Mucosa of rectum (tissue), 2 donors: Measurements from ENCODE around the gene SUMO4.
"Not testable (repeated sequence)": the region's sequence is repeated elsewhere in the genome, so short reads cannot be mapped to it uniquely, and the experiment has no call there.

Experiments used
- H3K27ac ChIP-seq, 2 donors: one replicate each; pipeline ENCODE4 v1.7.0; 2013; ENCODE audit warnings: inconsistent platforms in 2 of 2, low read depth in 2 of 2, low read length in 2 of 2
- H3K27me3 ChIP-seq, 2 donors: one replicate each; pipeline ENCODE4 v1.7.0; 2013; ENCODE audit warnings: low read length in 2 of 2; ENCODE audit not compliant: control insufficient read depth in 2 of 2, insufficient read depth in 2 of 2
- H3K36me3 ChIP-seq, 2 donors: one replicate each; pipeline ENCODE4 v1.7.0; 2013; ENCODE audit warnings: low read length in 2 of 2; ENCODE audit not compliant: control insufficient read depth in 2 of 2, insufficient read depth in 2 of 2
- H3K4me1 ChIP-seq, 2 donors: one replicate each; pipeline ENCODE4 v1.7.0; 2013; ENCODE audit warnings: low read length in 2 of 2, mild to moderate bottlenecking in 1 of 2; ENCODE audit not compliant: control insufficient read depth in 2 of 2, insufficient read depth in 2 of 2
- H3K4me3 ChIP-seq, 2 donors: one replicate each; pipeline ENCODE4 v1.7.0; 2013; ENCODE audit warnings: low read length in 2 of 2
- H3K9ac ChIP-seq, 2 donors: one replicate each; pipeline ENCODE4 v1.7.0; 2013; ENCODE audit warnings: low read length in 2 of 2, low read depth in 1 of 2, mild to moderate bottlenecking in 1 of 2
- H3K9me3 ChIP-seq, 2 donors: one replicate each; pipeline ENCODE4 v1.7.0; 2013; ENCODE audit warnings: low read length in 2 of 2; ENCODE audit not compliant: control insufficient read depth in 2 of 2
- donor health status: healthy.
- donor health status: Normal muscosa, but diverticular disease.

SUMO4 gene

DNA sequence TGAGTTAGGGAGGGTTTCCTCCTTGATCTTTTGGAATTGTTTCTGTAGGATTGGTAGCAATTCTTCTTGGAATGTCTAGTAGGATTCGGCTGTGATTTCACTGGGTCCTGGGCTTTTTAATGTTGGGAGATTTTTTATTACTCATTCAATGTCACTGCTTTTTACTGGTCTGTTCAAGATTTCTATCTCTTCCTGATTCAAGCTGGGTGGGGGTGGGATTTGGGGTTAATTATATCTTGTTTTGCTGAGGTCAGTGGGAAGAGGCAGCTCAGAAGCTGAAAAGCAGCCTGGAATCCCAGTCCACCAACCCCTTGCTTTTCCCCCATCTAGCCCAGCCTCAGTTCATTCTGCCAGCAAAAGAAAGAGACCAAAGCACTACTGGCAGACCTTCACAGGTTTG lies 39.6 kb downstream of the SUMO4 start:
- Histone ChIP-seq H3K27me3 (no peaks in the 10 kb centered on the region), H3K4me1 (no peaks in the 10 kb centered on the region), H3K9ac (no peak overlapping the region), H3K27ac (no peak overlapping the region), H3K36me3 (no peaks in the 10 kb centered on the region), H3K9me3 (no peaks in the 10 kb centered on the region), H3K4me3 (no peak overlapping the region)

- Histone ChIP-seq H3K27ac (no peak overlapping the region), H3K4me3 (no peak overlapping the region), H3K4me1 (no peaks in the 10 kb centered on the region), H3K27me3 (no peaks in the 10 kb centered on the region), H3K36me3 (no peaks in the 10 kb centered on the region), H3K9ac (no peak overlapping the region), H3K9me3 (no peaks in the 10 kb centered on the region)
These were observed 40.9 kb downstream of the SUMO4 start for GRCh38 chr6:149440735-149441671.

GRCh38 chr6:149441740-149442139 lies 41.7 kb downstream of the SUMO4 start:
- Histone ChIP-seq H3K4me3 (no peak overlapping the region), H3K36me3 (no peaks in the 10 kb centered on the region), H3K9me3 (no peaks in the 10 kb centered on the region), H3K27ac (no peak overlapping the region), H3K4me1 (no peaks in the 10 kb centered on the region), H3K27me3 (no peaks in the 10 kb centered on the region), H3K9ac (no peak overlapping the region)

DNA sequence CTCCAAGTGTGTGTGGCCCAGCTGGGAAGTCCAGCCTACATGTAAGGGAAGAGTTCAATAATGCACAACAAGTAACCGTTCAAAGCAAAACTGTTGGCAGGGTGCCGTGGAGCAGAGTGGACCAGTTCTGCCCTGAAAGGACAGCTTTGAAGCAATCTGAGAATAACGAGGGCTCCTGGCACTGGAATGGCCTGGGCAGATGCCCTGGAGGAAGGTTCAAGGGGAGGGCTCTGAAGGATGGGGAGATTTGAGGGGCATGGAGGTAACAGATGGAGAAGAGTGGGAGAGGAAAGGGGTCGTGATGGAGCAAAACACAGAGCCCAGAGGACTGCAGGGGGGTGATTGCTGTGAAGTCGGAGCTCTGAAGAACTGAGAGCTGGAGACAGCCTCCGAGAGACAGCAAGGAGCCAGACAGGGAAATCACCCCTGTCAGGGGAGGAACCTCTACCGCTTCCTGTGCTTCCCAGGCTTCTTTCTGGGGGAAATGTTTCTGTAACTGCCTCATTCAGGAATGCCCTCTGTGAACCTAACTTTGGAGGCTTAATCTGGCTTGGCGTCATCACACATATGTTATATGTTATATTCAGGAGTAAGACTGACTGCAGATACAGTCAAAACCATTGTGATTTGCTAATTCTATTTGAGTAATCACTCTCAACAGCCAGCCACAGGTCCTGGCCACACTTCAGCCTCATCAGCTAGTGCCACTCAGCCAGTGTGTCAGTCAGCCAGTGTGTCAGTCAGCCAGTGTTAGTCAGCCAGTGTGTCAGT lies 43.5 kb downstream of the SUMO4 start:
- Histone ChIP-seq H3K4me1 (no peaks in the 10 kb centered on the region), H3K4me3 (no peak overlapping the region), H3K27me3 (no peaks in the 10 kb centered on the region), H3K9ac (no peak overlapping the region), H3K9me3 (no peaks in the 10 kb centered on the region), H3K36me3 (peaks cover 0 to 2% of the 10 kb centered on the region in 2 donors), H3K27ac (no peak overlapping the region)

DNA sequence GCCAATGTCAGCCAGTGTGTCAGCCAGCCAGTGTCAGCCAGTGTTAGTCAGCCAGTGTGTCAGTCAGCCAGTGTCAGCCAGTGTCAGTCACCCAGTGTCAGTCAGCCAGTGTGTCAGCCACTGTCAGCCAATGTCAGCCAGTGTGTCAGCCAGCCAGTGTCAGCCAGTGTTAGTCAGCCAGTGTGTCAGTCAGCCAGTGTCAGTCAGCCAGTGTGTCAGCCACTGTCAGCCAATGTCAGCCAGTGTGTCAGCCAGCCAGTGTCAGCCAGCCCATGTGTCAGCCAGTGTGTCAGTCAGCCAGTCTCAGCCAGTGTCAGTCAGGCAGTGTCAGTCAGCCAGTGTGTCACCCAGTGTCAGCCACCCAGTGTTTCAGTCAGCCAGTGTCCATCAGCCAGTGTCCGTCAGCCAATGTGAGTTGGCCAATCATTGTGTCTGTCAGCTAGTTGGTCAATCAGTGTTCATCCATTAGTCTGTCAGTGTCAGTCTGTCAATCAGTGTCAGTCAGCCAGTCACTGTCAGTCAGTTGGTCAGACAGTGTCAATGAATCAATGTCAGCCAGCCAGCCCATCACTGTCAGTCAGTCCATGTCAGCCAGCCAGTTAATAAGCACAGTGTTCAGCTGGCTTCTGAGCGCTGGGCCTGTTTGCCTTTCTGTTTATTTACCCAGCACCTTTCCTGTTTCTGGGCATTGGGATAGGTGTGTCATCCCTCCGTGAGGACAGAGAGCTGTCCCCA lies 44.5 kb downstream of the SUMO4 start:
- H3K4me3 ChIP-seq, H3K27ac ChIP-seq, H3K4me1 ChIP-seq, H3K27me3 ChIP-seq, H3K9ac ChIP-seq, H3K36me3 ChIP-seq, H3K9me3 ChIP-seq: not testable (repeated sequence)

- Histone ChIP-seq H3K9ac (no peak overlapping the region), H3K4me1 (peaks cover 3 to 4% of the 10 kb centered on the region in 2 donors), H3K4me3 (no peak overlapping the region), H3K9me3 (no peaks in the 10 kb centered on the region), H3K36me3 (peaks cover 0 to 5% of the 10 kb centered on the region in 2 donors), H3K27me3 (no peaks in the 10 kb centered on the region), H3K27ac (no peak overlapping the region)
These were observed 45.0 kb downstream of the SUMO4 start for GRCh38 chr6:149445095-149445466.

DNA sequence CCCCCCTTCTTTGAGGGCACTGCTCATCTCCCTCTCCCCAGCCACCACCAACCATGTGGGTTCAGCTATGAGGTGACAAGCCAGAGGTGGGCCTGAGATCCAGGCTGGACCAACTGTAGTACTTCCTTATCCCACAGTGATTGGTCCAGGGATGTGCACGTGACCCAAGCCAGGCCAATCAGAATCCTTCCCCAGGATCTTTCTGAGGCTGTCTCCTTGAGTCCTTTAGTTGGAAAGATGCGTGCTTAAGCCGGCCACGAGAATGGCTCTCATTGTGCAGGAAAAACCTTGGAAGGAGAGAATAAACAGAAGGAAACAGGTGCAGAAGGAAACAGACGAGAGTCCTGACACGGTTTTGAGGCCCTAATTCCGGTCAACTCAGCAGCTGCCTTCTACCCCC lies 45.5 kb downstream of the SUMO4 start:
- H3K27ac ChIP-seq, result no peak overlapping the region
- no peak overlapping the region for H3K4me3 ChIP-seq
- no peaks in the 10 kb centered on the region for H3K27me3 ChIP-seq
- H3K9me3 ChIP-seq, result no peaks in the 10 kb centered on the region
- peaks cover 0 to 5% of the 10 kb centered on the region in 2 donors for H3K36me3 ChIP-seq
- H3K4me1 ChIP-seq, result peaks cover 8 to 9% of the 10 kb centered on the region in 2 donors
- no peak overlapping the region for H3K9ac ChIP-seq

GRCh38 chr6:149446791-149447376 lies 46.8 kb downstream of the SUMO4 start:
- peaks cover 0 to 5% of the 10 kb centered on the region in 2 donors for H3K36me3 ChIP-seq
- H3K27ac ChIP-seq, result no peak overlapping the region
- H3K9ac ChIP-seq, result no peak overlapping the region
- H3K9me3 ChIP-seq, result no peaks in the 10 kb centered on the region
- no peaks in the 10 kb centered on the region for H3K27me3 ChIP-seq
- peaks cover 13 to 15% of the 10 kb centered on the region in 2 donors for H3K4me1 ChIP-seq
- H3K4me3 ChIP-seq, result no peak overlapping the region

GRCh38 chr6:149448821-149449453 lies 48.9 kb downstream of the SUMO4 start:
- peaks cover 25 to 35% of the 10 kb centered on the region in 2 donors for H3K4me1 ChIP-seq
- no peak overlapping the region for H3K27ac ChIP-seq
- no peaks in the 10 kb centered on the region for H3K9me3 ChIP-seq
- H3K36me3 ChIP-seq, result peaks cover 0 to 5% of the 10 kb centered on the region in 2 donors
- no peak overlapping the region for H3K9ac ChIP-seq
- H3K27me3 ChIP-seq, result no peaks in the 10 kb centered on the region
- no peak overlapping the region for H3K4me3 ChIP-seq
